ENCODE results near the gene USP30.
"Not testable (repeated sequence)": the region's sequence is repeated elsewhere in the genome, so short reads cannot be mapped to it uniquely, and the experiment has no call there.

The USP30 gene

DNA sequence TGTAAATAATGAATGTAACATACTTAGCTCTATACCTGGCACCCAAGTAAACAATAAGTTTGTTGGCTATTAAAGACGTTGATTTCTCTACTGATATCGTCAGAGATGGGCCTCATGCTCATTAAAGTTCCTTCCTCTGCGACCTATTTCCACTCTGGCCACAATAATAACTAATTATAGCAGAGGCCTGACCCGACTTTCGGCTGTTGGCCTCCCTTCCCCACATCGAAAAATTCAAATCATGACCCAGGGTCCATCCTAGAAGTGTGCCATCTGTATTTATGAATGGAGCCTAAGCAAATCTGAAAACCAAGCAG is 321 bp upstream of the USP30 start:
- Histone ChIP-seq H3K27me3 (no peaks in the 10 kb centered on the region), H3K4me1 (peaks cover 20% of the 10 kb centered on the region), H3K4me3 (peak overlapping the region; percentile 95), H4K20me1 (no peaks in the 10 kb centered on the region), H3K27ac (no peak overlapping the region), H3K36me3 (no peaks in the 10 kb centered on the region), H3K9me3 (no peaks in the 10 kb centered on the region), H3K9ac (0 out of 2 replicates have a peak overlapping the region, but pooled peaks have one; percentile 89), H3K4me2 (peak overlapping the region; percentile 99)
- no peak for TF ChIP-seq Cebpa-rat (IDR thresholded peaks at IDR 0.05)

DNA sequence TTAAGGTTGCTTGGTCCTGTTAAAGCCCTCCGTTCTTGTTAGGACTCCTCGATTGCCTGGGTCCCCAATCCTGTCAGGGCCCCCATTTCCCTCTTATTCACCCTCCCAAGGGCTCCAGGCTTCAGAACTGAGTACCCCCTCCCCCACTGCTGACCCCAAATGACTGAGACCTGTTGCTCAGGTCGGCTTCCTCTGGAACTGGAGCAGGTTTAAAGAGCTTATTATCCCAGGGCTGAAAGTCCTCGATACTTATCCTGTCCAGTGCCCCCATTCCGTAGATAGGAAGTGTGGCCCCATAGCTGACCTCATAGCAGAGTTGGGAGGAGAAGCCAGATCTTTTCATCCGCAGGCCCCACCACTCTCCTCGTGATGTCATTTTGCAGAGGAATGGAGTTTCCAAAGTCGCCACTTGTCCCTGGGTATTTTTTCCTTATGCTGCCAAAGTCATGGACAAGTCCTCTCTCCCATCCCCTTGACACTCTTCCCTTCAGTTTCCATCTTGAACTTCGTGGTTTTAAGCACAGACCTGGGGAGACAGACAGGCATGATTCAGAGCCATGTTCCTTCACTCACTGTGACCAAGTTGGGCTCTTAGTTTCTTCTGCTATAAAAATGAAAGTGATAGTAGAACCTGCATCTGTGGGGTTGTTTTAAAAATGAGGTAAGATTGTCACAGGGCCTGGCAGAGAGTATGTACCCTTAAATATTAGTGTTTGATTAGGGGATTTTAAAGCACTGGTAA is 1.2 kb downstream of the USP30 start:
- Histone ChIP-seq H3K4me2 (peak overlapping the region; percentile 99), H3K27ac (peak overlapping the region; percentile 85; the same call in 1 of the 2 replicates), H3K36me3 (peaks cover 11% of the 10 kb centered on the region), H3K4me1 (peaks cover 20% of the 10 kb centered on the region), H4K20me1 (no peaks in the 10 kb centered on the region), H3K4me3 (peak overlapping the region; percentile 95), H3K9ac (peak overlapping the region; percentile 89), H3K27me3 (no peaks in the 10 kb centered on the region), H3K9me3 (no peaks in the 10 kb centered on the region)
- TF ChIP-seq Cebpa-rat (IDR thresholded peaks at IDR 0.05), result no peak

DNA sequence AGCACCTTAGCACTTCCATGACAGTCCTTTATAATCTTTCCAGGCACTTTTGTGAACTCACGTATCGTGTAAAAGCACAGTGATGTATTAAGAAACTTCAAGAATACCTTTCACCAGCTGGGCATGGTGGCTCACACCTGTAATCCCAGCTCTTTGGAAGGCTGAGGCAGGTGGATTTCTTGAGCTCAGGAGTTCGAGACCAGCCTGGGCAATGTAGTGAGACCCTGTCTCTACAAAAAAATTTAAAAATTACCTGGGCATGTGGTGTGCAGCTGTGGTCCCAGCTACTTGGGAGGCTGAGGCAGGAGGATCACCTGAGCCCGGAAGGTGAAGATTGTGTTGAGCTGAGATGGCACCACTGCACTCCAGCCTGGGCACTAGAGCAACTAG is 1.7 kb downstream of the USP30 start:
- H3K4me3 ChIP-seq, result peak overlapping the region; percentile 95
- H4K20me1 ChIP-seq, H3K27ac ChIP-seq, H3K27me3 ChIP-seq, H3K9me3 ChIP-seq: not testable (repeated sequence)
- peak overlapping the region; percentile 89 for H3K9ac ChIP-seq
- H3K4me1 ChIP-seq, result peaks cover 20% of the 10 kb centered on the region
- H3K4me2 ChIP-seq, result peak overlapping the region; percentile 99
- peaks cover 16% of the 10 kb centered on the region for H3K36me3 ChIP-seq

DNA sequence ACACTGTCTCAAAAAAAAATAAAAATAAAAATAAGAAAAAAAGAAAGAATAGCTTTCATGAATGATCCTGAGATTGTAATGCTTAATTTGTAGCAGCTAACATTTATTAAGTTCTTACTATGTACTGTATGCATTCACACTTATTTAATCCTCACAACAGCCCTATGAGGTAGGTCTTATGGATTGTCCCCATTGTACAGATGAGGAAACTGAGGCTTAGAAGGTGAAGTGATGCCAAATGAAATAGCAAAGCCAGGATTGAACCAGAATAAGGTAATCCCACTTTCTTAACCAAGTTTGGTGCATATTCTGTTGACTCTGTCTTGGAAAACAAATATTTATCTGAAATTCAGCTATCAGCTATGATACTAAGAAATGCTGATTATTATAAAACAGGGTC is 2.1 kb downstream of the USP30 start:
- TF ChIP-seq Cebpa-rat (IDR thresholded peaks at IDR 0.05), result no peak
- no peaks in the 10 kb centered on the region for H3K27me3 ChIP-seq
- no peak overlapping the region; the same call in 1 of the 2 replicates for H3K4me2 ChIP-seq
- H3K9ac ChIP-seq, result no peak overlapping the region
- H3K4me3 ChIP-seq, result no peak overlapping the region
- peaks cover 20% of the 10 kb centered on the region for H3K4me1 ChIP-seq
- H3K36me3 ChIP-seq, result peaks cover 20% of the 10 kb centered on the region
- H3K27ac ChIP-seq, result no peak overlapping the region
- H4K20me1 ChIP-seq, result no peaks in the 10 kb centered on the region
- H3K9me3 ChIP-seq, result no peaks in the 10 kb centered on the region

DNA sequence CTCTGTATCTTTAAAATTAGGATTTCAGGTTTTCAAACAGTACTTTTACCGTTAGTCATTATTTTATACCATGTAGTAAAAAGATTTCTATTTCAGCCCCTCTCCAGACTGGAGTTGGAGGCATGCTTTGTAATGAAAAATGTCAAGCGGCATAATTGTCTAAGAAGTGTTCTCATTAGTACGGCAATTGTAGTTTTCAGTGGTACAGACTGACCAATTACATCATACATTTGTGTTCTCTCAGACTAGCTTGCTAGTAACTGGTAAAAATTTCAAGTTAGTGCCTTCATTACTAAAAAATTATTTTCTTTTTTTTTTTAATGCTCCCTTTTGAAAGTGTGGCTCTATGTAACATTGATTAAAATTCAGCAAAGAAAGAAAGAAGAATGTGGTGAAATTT is 4.5 kb downstream of the USP30 start:
- no peaks in the 10 kb centered on the region for H4K20me1 ChIP-seq
- no peak for TF ChIP-seq Cebpa-rat (IDR thresholded peaks at IDR 0.05)
- H3K9ac ChIP-seq, result no peak overlapping the region
- peaks cover 17% of the 10 kb centered on the region for H3K4me1 ChIP-seq
- H3K9me3 ChIP-seq, result no peaks in the 10 kb centered on the region
- no peak overlapping the region for H3K27ac ChIP-seq
- no peak overlapping the region for H3K4me3 ChIP-seq
- H3K27me3 ChIP-seq, result no peaks in the 10 kb centered on the region
- H3K36me3 ChIP-seq, result peaks cover 38% of the 10 kb centered on the region
- no peak overlapping the region for H3K4me2 ChIP-seq

DNA sequence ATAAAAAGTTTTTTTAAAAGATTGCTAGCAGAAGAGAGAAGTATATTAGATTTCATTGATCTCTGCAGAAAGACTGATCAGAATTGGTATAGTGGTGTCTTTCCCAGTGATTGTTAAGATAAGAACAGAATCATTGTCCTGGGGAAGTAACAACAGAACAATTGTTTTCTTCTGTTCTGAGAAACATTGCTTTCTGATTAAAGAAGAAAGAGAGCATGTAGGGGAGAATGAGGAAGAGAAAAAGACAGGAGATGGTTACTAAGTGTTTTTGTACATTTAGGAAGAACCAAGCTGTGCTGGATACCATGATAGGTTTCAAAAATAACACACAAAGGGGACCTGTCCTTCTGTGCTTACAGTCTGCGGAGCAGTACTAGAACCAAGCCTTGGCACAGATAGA is 5.0 kb downstream of the USP30 start:
- no peak for TF ChIP-seq Cebpa-rat (IDR thresholded peaks at IDR 0.05)
- peaks cover 42% of the 10 kb centered on the region for H3K36me3 ChIP-seq

DNA sequence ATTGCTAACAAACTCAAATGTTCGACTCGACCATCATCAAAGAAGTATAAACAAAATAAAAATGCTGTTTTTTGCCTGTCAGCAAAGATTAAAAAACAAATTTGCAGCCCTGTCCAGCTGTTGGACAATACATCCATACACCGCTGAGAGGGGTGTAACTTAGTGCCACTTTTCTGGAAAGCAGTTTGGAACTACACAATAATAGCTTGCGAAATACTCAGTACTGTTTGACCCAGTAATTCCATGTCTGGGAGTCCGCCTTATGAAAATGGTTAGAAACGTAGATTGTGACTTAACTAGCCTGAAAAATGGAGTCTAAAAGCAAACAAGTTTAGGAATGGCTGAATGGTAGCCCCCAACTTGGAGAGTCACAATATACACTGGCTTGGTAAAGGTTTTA is 6.4 kb downstream of the USP30 start:
- Histone ChIP-seq H3K4me1 (peaks cover 7% of the 10 kb centered on the region), H3K9me3 (peaks cover 10% of the 10 kb centered on the region), H3K4me3 (no peak overlapping the region), H3K9ac (no peak overlapping the region), H3K27me3 (no peaks in the 10 kb centered on the region), H3K27ac (no peak overlapping the region), H3K4me2 (no peak overlapping the region), H3K36me3 (peaks cover 56% of the 10 kb centered on the region), H4K20me1 (no peaks in the 10 kb centered on the region)
- peak; percentile 12; the same call in 1 of the 2 replicates for TF ChIP-seq Cebpa-rat (IDR thresholded peaks at IDR 0.05)

More for the DNA sequence above, 5.0 kb downstream of the USP30 start:
- no peak overlapping the region for H3K4me3 ChIP-seq
- no peak overlapping the region for H3K9ac ChIP-seq
- no peak overlapping the region for H3K4me2 ChIP-seq
- no peaks in the 10 kb centered on the region for H3K27me3 ChIP-seq
- no peaks in the 10 kb centered on the region for H4K20me1 ChIP-seq
- H3K4me1 ChIP-seq, result peaks cover 14% of the 10 kb centered on the region
- no peak overlapping the region for H3K27ac ChIP-seq
- H3K9me3 ChIP-seq, result no peaks in the 10 kb centered on the region

DNA sequence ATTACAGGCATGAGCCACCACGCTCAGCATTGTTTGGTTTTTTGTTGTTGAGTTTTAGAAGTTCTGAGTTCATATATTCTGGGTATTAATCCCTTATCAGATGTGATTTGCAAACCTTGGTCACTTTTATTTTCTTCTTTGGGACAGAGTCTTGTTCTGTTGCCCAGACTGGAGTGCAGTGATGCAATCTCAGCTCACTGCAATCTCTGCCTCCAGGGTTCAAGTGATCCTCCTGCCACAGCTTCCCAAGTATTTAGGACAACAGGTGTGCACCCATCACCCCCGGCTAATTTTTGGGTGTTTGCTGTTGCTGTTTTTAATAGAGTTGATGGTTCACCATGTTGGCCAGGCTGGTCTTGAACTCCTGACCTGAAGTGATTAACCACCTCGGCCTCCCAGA is 11.8 kb downstream of the USP30 start:
- H3K4me2 ChIP-seq, result no peak overlapping the region
- H3K36me3 ChIP-seq, result peaks cover 86% of the 10 kb centered on the region
- peaks cover 12% of the 10 kb centered on the region for H3K9me3 ChIP-seq

DNA sequence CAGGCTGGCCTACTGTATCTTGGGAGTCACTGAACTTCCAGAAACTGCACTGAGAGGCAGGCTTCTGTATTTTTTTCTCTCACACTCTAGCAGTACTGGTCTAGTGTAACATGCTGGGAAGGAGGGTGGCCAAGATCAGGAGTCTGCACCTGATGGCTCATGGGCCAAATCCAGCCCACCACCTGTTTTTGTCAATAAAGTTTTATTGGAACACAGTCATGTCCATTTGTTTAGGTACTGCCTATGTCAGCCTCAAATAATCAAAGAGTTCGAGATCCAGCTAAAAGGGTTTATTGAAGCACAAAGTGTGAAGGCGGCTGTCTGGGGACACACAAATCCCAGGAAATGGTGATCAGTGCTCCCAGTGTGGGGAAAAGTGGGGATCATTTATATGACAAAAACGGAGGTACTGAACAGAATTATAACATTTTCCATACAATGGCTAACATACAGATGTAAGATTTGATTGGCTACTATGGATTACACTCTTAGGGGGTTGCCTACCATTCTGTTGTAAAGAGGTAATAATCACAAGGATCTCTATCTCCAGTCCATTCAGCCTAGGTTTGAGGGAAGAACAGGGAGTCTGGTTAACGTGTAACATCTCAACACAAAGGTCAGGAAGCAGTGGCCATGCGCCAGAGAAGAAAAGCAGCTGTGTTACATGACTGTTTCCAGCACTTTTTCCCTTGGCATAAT is 12.9 kb downstream of the USP30 start:
- no peak overlapping the region for H3K4me3 ChIP-seq
- no peaks in the 10 kb centered on the region for H3K27me3 ChIP-seq
- H3K9me3 ChIP-seq, result peaks cover 12% of the 10 kb centered on the region
- no peaks in the 10 kb centered on the region for H3K4me1 ChIP-seq
- no peak for TF ChIP-seq Cebpa-rat (IDR thresholded peaks at IDR 0.05)
- H3K4me2 ChIP-seq, result no peak overlapping the region
- peaks cover 88% of the 10 kb centered on the region for H3K36me3 ChIP-seq
- H3K9ac ChIP-seq, result no peak overlapping the region
- no peaks in the 10 kb centered on the region for H4K20me1 ChIP-seq
- no peak overlapping the region for H3K27ac ChIP-seq

More for the DNA sequence above, 11.8 kb downstream of the USP30 start:
- Histone ChIP-seq H3K27ac (no peak overlapping the region), H3K27me3 (no peaks in the 10 kb centered on the region), H3K4me3 (no peak overlapping the region), H4K20me1 (no peaks in the 10 kb centered on the region), H3K4me1 (no peaks in the 10 kb centered on the region), H3K9ac (no peak overlapping the region)
- TF ChIP-seq Cebpa-rat (IDR thresholded peaks at IDR 0.05), result no peak

DNA sequence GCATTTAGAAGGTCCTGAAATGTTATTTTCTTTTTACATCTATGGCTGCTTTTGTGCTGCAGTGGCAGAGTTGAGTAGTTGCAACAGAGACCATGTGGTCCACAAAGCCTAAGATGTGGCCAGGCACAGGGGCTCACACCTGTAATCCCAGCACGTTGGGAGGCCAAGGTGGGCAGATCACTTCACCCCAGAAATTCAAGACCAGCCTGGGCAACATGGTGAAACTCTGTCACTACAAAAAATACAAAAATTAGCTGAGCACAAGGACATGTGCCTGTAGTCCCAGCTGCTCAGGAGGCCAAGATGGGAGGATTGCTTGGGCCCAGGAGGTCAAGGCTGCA is 13.4 kb downstream of the USP30 start:
- peaks cover 88% of the 10 kb centered on the region for H3K36me3 ChIP-seq
- H3K27ac ChIP-seq, result no peak overlapping the region
- H3K4me1 ChIP-seq, result no peaks in the 10 kb centered on the region
- H3K9ac ChIP-seq, result no peak overlapping the region
- H3K4me2 ChIP-seq, result no peak overlapping the region
- no peak overlapping the region for H3K4me3 ChIP-seq
- H3K9me3 ChIP-seq, result peaks cover 12% of the 10 kb centered on the region
- no peaks in the 10 kb centered on the region for H3K27me3 ChIP-seq
- no peak for TF ChIP-seq Cebpa-rat (IDR thresholded peaks at IDR 0.05)
- H4K20me1 ChIP-seq, result no peaks in the 10 kb centered on the region
